ENCODE results near the gene NKG7. TPM values are rescaled to one million over a fixed set of nuclear protein-coding genes. Genes with fewer than 3 reads are reported as not detected.

The NKG7 gene
- total RNA-seq, 1 donor from 2014 or later = 2.1 TPM

DNA sequence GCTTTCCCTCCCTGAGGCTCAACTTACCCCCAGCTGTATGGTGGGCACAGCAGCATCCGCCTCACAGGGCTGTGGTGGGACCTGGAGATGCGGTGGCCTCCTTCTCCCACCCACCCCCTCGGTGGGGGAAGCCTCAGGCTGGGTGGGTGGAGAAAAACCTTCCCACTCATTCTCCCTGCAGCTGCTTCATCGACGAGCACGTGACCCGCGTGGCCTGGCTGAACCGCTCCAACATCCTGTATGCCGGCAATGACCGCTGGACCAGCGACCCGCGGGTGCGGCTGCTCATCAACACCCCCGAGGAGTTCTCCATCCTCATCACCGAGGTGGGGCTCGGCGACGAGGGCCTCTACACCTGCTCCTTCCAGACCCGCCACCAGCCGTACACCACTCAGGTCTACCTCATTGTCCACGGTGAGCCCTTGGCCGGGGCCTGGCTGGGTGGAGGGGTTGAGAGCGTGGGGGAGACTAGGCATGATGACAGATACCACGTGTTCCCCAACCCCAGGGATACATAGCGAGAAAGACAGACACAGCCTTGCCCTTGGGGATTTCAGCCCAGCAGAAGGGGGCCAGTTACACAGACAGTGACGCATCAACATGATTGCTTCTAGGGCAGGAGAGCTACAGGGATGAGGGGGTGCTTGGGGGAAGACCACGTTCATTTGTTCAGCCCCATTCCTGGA is 48.8 kb downstream of the NKG7 start:
- intact Hi-C loops (cut with micrococcal nuclease) = no loop called here
- ChIA-PET CTCF (no interaction called here), POLR2A (no interaction called here)
- Mint-ChIP-seq H3K9me3 (no peaks in the 10 kb centered on the region), H3K27me3 (peaks cover 47% of the 10 kb centered on the region), H3K4me1 (peaks cover 10% of the 10 kb centered on the region), H3K27ac (no peak overlapping the region), H3K36me3 (ENCODE audit: low read depth) (no peaks in the 10 kb centered on the region), H3K4me3 (no peak overlapping the region)
- no peak for ATAC-seq (ENCODE audit: low read depth)
- TF ChIP-seq, protein P1, sequence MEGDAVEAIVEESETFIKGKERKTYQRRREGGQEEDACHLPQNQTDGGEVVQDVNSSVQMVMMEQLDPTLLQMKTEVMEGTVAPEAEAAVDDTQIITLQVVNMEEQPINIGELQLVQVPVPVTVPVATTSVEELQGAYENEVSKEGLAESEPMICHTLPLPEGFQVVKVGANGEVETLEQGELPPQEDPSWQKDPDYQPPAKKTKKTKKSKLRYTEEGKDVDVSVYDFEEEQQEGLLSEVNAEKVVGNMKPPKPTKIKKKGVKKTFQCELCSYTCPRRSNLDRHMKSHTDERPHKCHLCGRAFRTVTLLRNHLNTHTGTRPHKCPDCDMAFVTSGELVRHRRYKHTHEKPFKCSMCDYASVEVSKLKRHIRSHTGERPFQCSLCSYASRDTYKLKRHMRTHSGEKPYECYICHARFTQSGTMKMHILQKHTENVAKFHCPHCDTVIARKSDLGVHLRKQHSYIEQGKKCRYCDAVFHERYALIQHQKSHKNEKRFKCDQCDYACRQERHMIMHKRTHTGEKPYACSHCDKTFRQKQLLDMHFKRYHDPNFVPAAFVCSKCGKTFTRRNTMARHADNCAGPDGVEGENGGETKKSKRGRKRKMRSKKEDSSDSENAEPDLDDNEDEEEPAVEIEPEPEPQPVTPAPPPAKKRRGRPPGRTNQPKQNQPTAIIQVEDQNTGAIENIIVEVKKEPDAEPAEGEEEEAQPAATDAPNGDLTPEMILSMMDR (IDR thresholded peaks at IDR 0.05) = no peak
- DNase-seq = no peak

DNA sequence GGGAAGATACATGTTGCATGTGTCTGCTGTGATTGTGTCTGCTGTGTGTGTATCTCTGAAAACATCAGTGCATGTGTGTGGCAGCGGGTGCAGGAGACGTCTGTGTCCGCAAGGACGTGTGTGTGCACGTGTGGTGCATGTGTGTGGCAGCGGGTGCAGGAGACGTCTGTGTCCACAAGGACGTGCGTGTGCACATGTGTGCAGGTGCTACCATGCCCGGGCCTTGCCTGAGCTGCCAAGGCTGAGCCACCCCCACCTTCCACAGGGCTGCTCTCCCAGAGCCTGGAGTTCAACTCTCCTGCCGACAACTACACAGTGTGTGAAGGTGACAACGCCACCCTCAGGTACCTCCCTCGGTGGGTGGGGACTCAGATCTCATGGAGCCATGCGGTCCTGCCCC is 50.7 kb downstream of the NKG7 start:
- Mint-ChIP-seq H3K9me3 (no peaks in the 10 kb centered on the region), H3K27me3 (peaks cover 46% of the 10 kb centered on the region), H3K4me1 (peaks cover 4% of the 10 kb centered on the region), H3K4me3 (no peak overlapping the region), H3K27ac (no peak overlapping the region), H3K36me3 (ENCODE audit: low read depth) (no peaks in the 10 kb centered on the region)
- no peak for DNase-seq
- POLR2A ChIA-PET = no interaction called here
- intact Hi-C loops (cut with micrococcal nuclease) = no loop called here
- no peak for ATAC-seq (ENCODE audit: low read depth)
- CTCF ChIA-PET = no interaction called here
- TF ChIP-seq, protein P1 (IDR thresholded peaks at IDR 0.05) = no peak

Other genes with a start within 250 kb of the NKG7 start
- gene SIGLEC9, start 247.7 kb downstream of the NKG7 start, total RNA-seq = 0.29 TPM in 1 of 2 replicates, not detected in the other
- not detected in 2 replicates for gene SIGLEC7, start 230.4 kb downstream of the NKG7 start, total RNA-seq
- not detected in 2 replicates for gene CD33, start 147.6 kb downstream of the NKG7 start, total RNA-seq
- not detected in 2 replicates for gene SIGLECL1, start 121.6 kb downstream of the NKG7 start, total RNA-seq
- not detected in 2 replicates for gene IGLON5, start 61.0 kb downstream of the NKG7 start, total RNA-seq
- 0.95 and 0.98 TPM in 2 replicates for gene VSIG10L, start 30.5 kb downstream of the NKG7 start, total RNA-seq
- gene ETFB, start 6.3 kb downstream of the NKG7 start, total RNA-seq = 43.8 and 49.0 TPM in 2 replicates
- gene CLDND2, start 3.7 kb downstream of the NKG7 start, total RNA-seq = 2.2 TPM in 1 of 2 replicates, not detected in the other
- gene LIM2, start 15.3 kb upstream of the NKG7 start, total RNA-seq = not detected in 2 replicates
- gene C19orf84, start 17.9 kb upstream of the NKG7 start, total RNA-seq = 0.17 TPM in 1 of 2 replicates, not detected in the other
- gene SIGLEC10, start 45.0 kb upstream of the NKG7 start, total RNA-seq = 50.3 and 52.2 TPM in 2 replicates
- gene SIGLEC8, start 85.8 kb upstream of the NKG7 start, total RNA-seq = not detected in 2 replicates
- not detected in 2 replicates for gene CEACAM18, start 105.9 kb upstream of the NKG7 start, total RNA-seq
- not detected in 2 replicates for gene SIGLEC12, start 129.1 kb upstream of the NKG7 start, total RNA-seq
- gene SIGLEC6, start 159.0 kb upstream of the NKG7 start, total RNA-seq = 16.4 and 28.7 TPM in 2 replicates
- 20.6 and 23.6 TPM in 2 replicates for gene ZNF175, start 198.6 kb upstream of the NKG7 start, total RNA-seq